Measurements from ENCODE around the gene RLN2.

GRCh38 chr9:5292141-5292540 lies 12.4 kb downstream of the RLN2 start:
- TF ChIP-seq CTCF (IDR thresholded peaks at IDR 0.05) (no peak), POLR2A (IDR thresholded peaks at IDR 0.05) (no peak)

Data from uterus (tissue), 2 donors.